A375 (cell line): Measurements from ENCODE around the gene ARIH1. TPM values are rescaled to one million over a fixed set of nuclear protein-coding genes. Genes with fewer than 3 reads are reported as not detected.

Source experiments
- total RNA-seq: library from RNA; depleted of rRNA; stranded (reverse); fragments of >200 nt; shearing (Covaris generic); gene quantifications from 2 replicates; pipeline ENCODE4 v1.2.3, GENCODE V29; 2014; rRNA removed

ARIH1 gene
- 61.1 and 73.1 TPM in 2 replicates for total RNA-seq

GRCh38 chr15:72473614-72474465, at the start of gene ARIH1:
Gene ARIH1 (plus strand): TSS chr15:72474330. CDS start chr15:72474640, 310 bp downstream.

Other genes with a start within 250 kb of the ARIH1 start
- gene PKM, start 243.1 kb upstream of the ARIH1 start, total RNA-seq = 1,823 and 2,030 TPM in 2 replicates
- gene PARP6, start 201.8 kb upstream of the ARIH1 start, total RNA-seq = 32.7 and 35.5 TPM in 2 replicates
- 0.53 TPM in 1 of 2 replicates, not detected in the other for gene CELF6, start 154.2 kb upstream of the ARIH1 start, total RNA-seq
- gene HEXA, start 98.3 kb upstream of the ARIH1 start, total RNA-seq = 69.2 and 69.4 TPM in 2 replicates
- not detected in 2 replicates for gene TMEM202, start 76.0 kb upstream of the ARIH1 start, total RNA-seq
- 0.15 TPM in 1 of 2 replicates, not detected in the other for gene GOLGA6B, start 180.4 kb downstream of the ARIH1 start, total RNA-seq
- 0.11 TPM in 1 of 2 replicates, not detected in the other for gene HIGD2B, start 211.9 kb downstream of the ARIH1 start, total RNA-seq
- 24.6 and 24.8 TPM in 2 replicates for gene BBS4, start 211.9 kb downstream of the ARIH1 start, total RNA-seq